ENCODE results near the gene ASB6. TPM values are rescaled to one million over a fixed set of nuclear protein-coding genes. Genes with fewer than 3 reads are reported as not detected.

Gene ASB6
- total RNA-seq, 1 donor from 2014 or later: 9.0 TPM

GRCh38 chr9:129624947-129625346, 17.0 kb downstream of the ASB6 start:
- Histone ChIP-seq H3K4me3 (no peak overlapping the region), H3K4me1 (peaks cover 58% of the 10 kb centered on the region), H3K27ac (replicated peaks) (no peak overlapping the region), H3K9me3 (replicated peaks) (no peaks in the 10 kb centered on the region), H3K27me3 (ENCODE audit: low read depth) (peaks cover 21% of the 10 kb centered on the region), H3K36me3 (no peaks in the 10 kb centered on the region)
- no peak for DNase-seq
- no peak for TF ChIP-seq CTCF (IDR thresholded peaks at IDR 0.05; ENCODE audit: borderline replicate concordance)
- intact Hi-C loops (cut with micrococcal nuclease): no loop called here

- H3K27me3 ChIP-seq (ENCODE audit: low read depth): peaks cover 26% of the 10 kb centered on the region
- no peak overlapping the region for H3K4me3 ChIP-seq
- no peak for DNase-seq
- H3K27ac ChIP-seq (replicated peaks): no peak overlapping the region
- intact Hi-C loops (cut with micrococcal nuclease): no loop called here
- H3K9me3 ChIP-seq (replicated peaks): no peaks in the 10 kb centered on the region
- peak; percentile 78 for TF ChIP-seq CTCF (IDR thresholded peaks at IDR 0.05; ENCODE audit: borderline replicate concordance)
- peaks cover 55% of the 10 kb centered on the region for H3K4me1 ChIP-seq
- H3K36me3 ChIP-seq: no peaks in the 10 kb centered on the region
These were observed 17.7 kb downstream of the ASB6 start for GRCh38 chr9:129624168-129624759.

- intact Hi-C loops (cut with micrococcal nuclease): no loop called here
- Histone ChIP-seq H3K4me3 (no peak overlapping the region), H3K36me3 (no peaks in the 10 kb centered on the region), H3K4me1 (peaks cover 45% of the 10 kb centered on the region), H3K27ac (replicated peaks) (no peak overlapping the region), H3K27me3 (ENCODE audit: low read depth) (peaks cover 26% of the 10 kb centered on the region), H3K9me3 (replicated peaks) (no peaks in the 10 kb centered on the region)
- no peak for TF ChIP-seq CTCF (IDR thresholded peaks at IDR 0.05; ENCODE audit: borderline replicate concordance)
- DNase-seq: no peak
These were observed 18.6 kb downstream of the ASB6 start for GRCh38 chr9:129623331-129623730.

GRCh38 chr9:129620669-129621295, 21.2 kb downstream of the ASB6 start, which contains the start of gene C9orf50:
Gene C9orf50, minus strand, starts transcription at chr9:129621101. Its CDS starts 527 bp downstream, at chr9:129620574.
- no peaks in the 10 kb centered on the region for H3K36me3 ChIP-seq
- no peak for DNase-seq
- peak within 1 kb of the TSS; percentile 16 for H3K27ac ChIP-seq (replicated peaks)
- peak within 1 kb of the TSS; percentile 69 for H3K4me3 ChIP-seq
- intact Hi-C loops (cut with micrococcal nuclease): no loop called here
- peaks cover 26% of the 10 kb centered on the region for H3K27me3 ChIP-seq (ENCODE audit: low read depth)
- H3K4me1 ChIP-seq: peaks cover 22% of the 10 kb centered on the region
- no peaks in the 10 kb centered on the region for H3K9me3 ChIP-seq (replicated peaks)
- TF ChIP-seq CTCF (IDR thresholded peaks at IDR 0.05; ENCODE audit: borderline replicate concordance): no peak

GRCh38 chr9:129619787-129620668, 21.9 kb downstream of the ASB6 start:
- intact Hi-C loops (cut with micrococcal nuclease): no loop called here
- Histone ChIP-seq H3K27ac (replicated peaks) (peak overlapping the region; percentile 16), H3K4me1 (peaks cover 14% of the 10 kb centered on the region), H3K9me3 (replicated peaks) (no peaks in the 10 kb centered on the region), H3K27me3 (ENCODE audit: low read depth) (peaks cover 26% of the 10 kb centered on the region), H3K36me3 (no peaks in the 10 kb centered on the region), H3K4me3 (peak overlapping the region; percentile 69)
- no peak for TF ChIP-seq CTCF (IDR thresholded peaks at IDR 0.05; ENCODE audit: borderline replicate concordance)
- no peak for DNase-seq

Measured in left ventricle myocardium inferior (tissue), 1 donor.